Sciatic nerve (tissue), 2 donors: ENCODE measurements around the gene LDB2. TPM values are rescaled to one million over a fixed set of nuclear protein-coding genes. Genes with fewer than 3 reads are reported as not detected.
"Not testable (repeated sequence)": the region's sequence is repeated elsewhere in the genome, so short reads cannot be mapped to it uniquely, and the experiment has no call there.

Experiments used
- ATAC-seq: fragments of 200-7000 bp; cut with Tn5 transposase; one replicate; pipeline ENCODE4 v1.9.1; 2020; ENCODE audit warnings: mild to moderate bottlenecking, moderate library complexity
- DNase-seq: peaks from one replicate; pipeline ENCODE4 v3.0.0-alpha.2; 2020; ENCODE audit warnings: low spot score
- intact Hi-C: fragments of 100-400 bp; cut with DNase I; formaldehyde crosslinking; loops from one replicate; pipeline ENCODE4 v1.14.2; 2022
- total RNA-seq: library from RNA; stranded (reverse); fragmentation: NEBNext Ultra II Directional; extraction: Animal tissue kit (Norgen Biotek cat#: 25700); gene quantifications from one replicate; pipeline ENCODE4 v1.2.1, GENCODE V29; 2021
- donor health status: DM: no; HTN: no; CAD: no.
- donor health status: DM: no; HTN: no; CAD: no.

Gene LDB2
- total RNA-seq, 1 donor from 2014 or later = 104 TPM

DNA sequence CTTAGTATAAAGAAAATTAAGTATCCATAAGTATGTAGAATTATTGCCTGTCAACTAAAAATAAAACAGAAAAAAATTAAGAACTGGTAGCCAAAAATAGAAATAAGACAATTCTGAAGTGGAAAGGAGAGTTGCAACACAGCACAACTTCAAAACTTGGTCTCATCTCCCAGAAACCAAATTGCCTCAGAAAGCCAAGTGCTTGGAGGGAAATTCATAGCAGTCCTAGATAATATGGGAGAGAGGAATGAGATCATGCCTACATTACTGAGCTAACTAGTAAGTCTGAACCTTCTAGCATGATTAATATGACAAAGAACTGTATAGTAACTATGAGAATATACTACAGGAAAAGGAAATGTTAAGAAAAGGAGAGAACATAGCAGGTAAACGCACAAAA is 256.5 kb downstream of the LDB2 start:
- intact Hi-C loops = no loop called here
- DNase-seq = no peak
- peak; percentile 80 for ATAC-seq

DNA sequence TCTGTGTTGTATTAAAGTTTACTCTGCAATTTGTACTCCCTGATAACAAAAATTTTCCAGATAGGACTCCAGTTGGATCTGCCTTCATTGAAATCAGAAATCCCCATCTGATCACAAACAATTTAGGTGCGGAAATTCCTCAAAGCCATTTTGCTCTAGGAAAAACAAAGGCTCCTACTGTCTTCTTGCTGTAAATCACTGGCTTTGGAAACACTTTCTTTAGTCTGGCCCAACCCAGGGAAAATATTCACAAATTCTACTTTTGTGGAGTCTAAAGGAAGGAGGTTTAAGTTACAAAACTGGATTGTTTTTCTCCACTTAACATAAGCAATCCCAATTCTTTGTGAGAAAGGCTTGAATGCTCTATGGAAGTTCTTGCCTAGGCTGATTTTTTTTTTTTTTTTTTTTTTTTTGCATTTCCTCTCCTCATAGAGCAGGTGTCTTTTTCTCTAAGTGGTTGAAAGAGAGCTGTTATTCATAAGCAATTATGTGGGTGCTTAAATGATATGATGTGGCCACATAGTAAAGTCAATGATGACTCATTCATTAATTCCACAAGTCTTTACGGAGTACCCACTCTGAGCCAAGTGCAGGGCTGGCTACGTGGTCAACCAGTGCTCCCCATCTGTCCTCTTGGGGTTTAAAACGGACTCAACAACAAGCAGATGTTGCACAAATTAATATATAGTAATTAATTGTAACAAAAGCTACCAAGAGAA is 261.4 kb downstream of the LDB2 start:
- DNase-seq (no peak), ATAC-seq (peak; percentile 76)
- intact Hi-C loops = no loop called here

DNA sequence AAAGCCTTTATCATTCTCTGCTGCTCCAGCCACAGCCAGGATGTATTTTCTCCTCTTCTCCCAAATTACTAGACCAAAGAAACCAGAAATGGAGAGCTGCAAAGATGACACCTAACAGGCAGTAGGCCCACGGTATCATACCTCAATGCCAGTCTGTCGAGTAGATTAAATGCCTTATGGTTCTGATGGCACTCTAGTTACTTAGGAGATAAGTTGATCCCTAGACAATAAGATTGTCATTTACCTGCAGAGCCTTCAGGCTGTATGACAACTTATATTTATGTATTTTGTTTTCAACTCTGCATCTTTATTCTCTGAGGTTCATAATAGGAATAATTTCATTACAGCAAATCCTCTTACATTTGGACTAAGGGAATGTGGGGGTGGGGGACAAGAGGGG is 262.1 kb downstream of the LDB2 start:
- no peak for ATAC-seq
- intact Hi-C loops = no loop called here
- no peak for DNase-seq

DNA sequence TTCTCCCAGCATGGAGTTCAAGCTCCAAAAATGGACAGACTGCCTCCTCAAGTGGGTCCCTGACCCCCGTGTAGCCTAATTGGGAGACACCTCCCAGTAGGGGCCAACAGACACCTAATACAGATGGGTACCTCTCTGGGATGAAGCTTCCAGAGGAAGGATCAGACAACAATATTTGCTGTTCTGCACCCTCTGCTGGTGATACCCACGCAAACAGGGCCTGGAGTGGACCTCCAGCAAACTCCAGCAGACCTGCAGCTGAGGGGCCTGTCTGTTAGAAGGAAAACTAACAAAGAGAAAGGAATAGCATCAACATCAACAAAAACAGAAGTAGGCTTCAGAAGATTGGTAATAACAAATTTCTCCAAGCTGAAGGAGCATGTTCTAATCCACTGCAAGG is 269.2 kb downstream of the LDB2 start:
- ATAC-seq, intact Hi-C loops, DNase-seq: not testable (repeated sequence)

DNA sequence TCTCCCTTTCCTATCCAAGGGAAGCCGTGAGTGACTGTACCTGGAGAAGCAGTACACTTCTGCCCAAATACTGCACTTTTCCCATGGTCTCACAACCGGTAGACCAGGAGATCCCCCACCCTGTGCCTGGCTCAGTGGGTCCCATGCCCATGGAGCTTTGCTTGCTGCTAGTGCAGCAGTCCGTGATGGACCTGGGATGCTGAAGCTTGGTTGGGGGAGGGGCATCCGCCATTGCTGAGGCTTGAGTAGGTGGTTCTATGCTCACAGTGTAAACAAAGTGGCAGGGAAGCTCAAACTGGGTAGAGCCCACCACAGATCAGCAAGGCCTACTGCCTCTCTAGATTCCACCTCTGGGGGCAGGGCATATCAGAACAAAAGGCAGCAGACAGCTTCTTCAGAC is 269.6 kb downstream of the LDB2 start:
- DNase-seq, intact Hi-C loops, ATAC-seq: not testable (repeated sequence)

DNA sequence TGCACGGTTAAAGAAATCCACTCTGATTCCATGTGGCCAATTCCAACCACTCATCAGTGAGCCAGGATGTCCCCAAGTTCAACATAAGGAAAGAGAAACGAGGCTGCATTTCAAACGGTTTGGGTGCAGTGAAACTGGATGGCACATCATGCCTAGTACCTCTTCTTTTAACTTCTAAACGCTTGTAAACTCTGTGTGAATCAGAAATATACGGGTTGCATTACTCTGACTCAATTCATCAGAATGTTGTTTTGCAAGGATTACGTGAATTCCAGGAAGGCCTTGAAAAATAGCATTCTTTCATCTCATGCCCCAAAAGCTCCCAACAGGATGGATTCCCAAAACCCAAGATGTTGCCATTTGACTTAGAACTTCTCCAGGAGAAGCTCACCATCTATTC is 270.4 kb downstream of the LDB2 start:
- ATAC-seq = peak; percentile 83
- DNase-seq = no peak
- intact Hi-C loops = no loop called here

DNA sequence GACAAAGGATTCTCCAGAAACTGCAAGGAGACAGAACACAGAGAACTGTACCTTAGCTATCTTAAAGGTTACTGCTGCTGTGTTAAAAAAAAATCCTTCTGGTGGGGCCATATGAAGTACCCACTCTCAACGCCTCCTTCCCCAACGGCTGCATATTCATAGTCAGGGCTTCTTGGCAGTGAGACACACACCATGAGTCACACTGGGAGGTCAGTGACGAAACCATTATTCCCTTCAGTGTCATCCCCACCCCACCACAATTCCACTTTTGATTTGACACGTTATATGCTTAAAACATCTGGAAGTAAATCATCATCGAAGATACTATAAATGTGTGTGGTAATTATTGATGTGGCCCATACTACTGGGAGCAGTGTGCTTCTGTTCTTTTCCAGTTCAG is 271.5 kb downstream of the LDB2 start:
- intact Hi-C loops = no loop called here
- peak; percentile 96 for ATAC-seq

DNA sequence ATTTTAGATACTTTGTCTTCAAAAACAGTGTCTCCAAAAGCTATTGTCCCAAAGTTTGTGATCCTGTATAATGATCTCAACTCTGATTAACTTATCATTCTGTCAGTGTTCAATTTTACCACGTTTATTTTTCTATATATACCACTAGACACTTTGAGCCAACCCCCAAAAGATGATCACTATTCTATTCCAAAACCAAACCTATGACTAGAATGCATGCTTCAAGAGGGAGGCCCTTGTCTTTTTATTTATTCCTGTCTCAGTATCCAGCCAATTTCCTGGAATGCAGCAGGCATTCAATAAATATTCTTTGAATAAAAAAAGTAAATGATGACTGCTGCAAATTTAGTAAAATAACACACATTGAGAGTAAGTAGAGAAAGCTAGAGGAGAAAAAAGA is 275.6 kb downstream of the LDB2 start:
- no peak for DNase-seq
- intact Hi-C loops = no loop called here
- ATAC-seq = no peak

More for the DNA sequence above, 271.5 kb downstream of the LDB2 start:
- DNase-seq = no peak

DNA sequence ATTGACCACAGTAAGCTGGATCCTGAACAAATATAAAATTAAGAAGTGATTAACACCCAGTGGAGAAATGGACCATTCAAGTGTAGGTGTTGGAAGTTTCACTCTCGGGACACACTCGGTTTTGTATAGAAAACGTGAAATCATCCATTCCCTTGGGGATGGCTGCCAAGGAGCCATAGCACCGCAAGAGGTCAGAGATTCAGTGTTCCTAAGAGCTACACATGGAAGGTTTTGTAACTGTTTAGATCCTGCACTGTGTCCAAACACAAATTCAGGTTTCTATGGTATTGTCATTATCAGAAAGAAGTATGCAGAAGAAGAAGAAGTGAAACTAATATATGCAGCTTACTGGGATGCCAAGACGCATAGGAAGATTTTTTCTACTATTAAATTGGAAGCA is 281.0 kb downstream of the LDB2 start:
- ATAC-seq = peak; percentile 62
- intact Hi-C loops = no loop called here
- DNase-seq = no peak

DNA sequence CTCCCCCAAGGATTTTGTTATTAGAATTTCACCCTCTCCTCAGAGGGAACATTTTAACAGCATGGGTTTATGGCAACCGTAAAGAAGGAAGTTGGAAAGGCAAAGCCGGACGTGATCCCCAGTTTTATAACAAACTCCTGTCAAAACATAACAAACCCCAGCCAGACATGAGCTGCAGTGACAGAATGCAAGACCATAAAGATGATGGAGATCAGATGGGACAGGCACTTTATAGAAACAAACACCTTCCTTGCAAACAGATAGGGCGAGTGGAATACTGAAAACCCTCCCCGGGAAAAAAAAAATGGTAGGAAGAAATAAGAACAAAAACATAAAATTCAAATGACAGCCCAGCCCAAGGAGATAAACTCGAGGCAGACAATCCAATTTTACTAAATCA is 281.4 kb downstream of the LDB2 start:
- ATAC-seq (no peak), DNase-seq (no peak)
- intact Hi-C loops = no loop called here

DNA sequence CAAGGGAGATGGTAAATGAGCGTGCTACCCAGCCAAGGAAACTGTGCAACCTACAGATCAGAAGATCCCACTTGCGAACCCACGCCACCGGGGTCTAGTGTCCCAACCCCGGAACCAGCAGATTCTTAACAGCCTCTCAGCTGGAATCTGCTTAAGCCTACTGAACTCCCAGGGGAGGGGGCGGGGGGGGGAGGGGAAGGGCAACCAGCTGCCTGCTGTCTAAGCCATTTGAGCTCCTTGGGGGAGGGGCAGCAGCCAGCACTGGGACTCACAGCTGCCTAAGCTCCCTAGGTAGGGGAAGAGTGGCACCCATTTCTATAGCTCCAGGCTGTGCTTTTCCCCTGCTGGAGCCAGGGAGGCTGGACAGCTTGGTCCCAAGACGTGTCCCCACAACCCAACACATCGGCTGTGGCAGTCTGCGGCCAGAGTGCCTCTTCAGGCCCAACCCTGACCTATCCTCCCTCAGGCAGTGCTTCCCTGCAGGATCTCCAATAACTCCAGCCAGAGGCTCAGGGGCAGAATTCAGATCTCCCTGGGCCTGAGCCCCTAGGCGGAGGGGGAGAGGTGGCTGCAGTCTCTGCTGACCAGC is 289.2 kb downstream of the LDB2 start:
- DNase-seq (no peak), ATAC-seq (peak; percentile 18)
- intact Hi-C loops = no loop called here

DNA sequence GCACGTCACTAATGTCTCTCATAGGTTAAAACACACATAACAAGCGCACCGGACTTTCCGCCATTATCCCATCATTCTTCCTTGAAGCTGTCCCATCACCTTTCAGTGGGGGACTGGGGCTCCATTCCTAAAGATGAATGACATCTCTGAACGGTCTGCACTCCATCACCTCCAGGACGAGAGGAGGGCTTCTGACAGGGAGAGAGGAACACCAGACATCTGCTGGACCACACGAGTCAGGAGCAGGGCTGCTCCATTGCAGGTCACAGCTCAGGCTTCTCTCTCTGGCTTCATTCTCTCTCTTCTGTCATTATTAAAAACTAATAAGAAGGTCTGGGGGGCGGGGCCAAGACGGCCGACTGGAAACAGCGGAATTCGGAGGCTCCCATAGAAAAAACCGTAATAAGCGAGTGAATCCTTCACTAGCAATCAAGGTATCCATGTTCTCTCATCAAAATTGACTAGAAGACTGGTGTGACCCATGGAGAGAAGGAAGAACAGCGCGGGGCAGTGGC is 289.8 kb downstream of the LDB2 start:
- peak; percentile 55 for ATAC-seq
- intact Hi-C loops = no loop called here
- no peak for DNase-seq

DNA sequence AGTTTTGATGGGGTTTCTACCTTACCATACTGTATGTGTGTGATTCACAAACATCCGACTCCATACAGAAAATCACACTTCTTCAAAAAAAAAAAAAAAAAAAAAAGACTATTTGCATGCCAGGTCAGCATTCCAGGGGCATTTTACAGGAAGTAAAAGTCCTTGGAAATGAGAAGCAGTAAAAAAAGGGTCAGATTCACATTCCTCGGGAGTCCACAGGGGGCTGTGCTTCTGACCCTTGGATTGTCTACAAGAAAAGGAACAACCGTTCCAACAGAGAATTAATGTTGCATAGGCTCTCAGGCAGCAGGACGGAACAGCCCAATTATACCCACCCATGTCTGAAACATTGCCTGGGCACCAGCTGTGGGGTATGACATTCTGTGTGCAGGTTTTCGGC is 290.3 kb downstream of the LDB2 start:
- intact Hi-C loops = no loop called here
- DNase-seq = no peak
- ATAC-seq = peak; percentile 88

DNA sequence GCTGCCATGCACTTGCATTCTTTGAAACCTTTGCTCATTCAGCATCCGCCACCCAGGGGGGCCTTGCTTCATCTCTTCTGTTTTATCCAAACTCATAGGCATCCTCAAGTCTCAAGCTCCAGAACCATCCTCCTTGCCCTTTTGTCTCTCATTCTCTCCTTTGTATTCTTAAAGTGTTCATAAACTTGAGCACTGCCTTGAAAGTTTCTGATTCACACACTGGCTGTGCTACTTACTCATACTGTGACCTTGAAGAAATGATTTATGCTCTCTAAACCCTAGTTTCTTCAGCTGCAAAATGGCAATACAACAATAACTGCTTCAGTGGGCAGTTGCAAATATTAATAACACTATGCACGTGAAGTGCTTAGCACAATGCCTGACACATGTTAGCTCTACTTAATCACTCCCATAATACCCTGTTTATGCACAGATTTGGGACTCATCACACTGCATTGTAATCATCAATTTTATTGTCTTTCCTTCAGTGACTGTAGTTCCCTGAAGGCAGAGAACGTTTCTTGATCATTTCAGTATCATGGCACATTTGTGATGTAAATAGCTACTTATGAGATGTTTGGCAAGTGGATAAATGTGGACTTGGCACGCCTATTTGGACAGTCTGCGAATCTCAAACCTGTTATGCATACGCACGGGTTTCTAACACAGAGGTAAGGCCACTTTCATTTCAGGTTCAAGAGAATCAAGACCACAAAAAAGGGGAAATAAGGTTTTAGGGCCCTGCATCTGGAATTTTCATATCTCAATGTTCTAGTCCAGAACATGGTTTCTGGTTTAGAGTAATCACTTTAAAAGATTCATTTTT is 291.0 kb downstream of the LDB2 start:
- DNase-seq (no peak), ATAC-seq (no peak)
- intact Hi-C loops = no loop called here

DNA sequence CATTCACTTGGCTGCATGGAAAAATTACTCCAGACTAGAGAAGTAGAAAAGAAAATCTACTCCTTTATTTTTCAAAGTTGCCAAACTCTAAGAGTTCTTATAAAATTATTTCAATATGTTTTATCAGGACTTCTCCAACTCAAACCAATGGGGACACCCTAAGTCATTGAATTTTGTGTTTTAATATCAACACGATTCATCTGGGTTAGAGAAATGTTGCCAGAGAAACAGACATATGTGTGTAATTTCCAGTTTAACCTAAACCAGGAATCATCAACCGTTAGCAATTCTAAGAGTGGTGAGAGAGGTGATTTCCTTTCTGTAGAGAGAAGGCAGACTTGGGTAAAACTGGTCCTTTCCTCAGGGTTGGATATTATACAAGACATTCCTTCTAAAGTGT is 291.8 kb downstream of the LDB2 start:
- ATAC-seq (no peak), DNase-seq (no peak)
- intact Hi-C loops = no loop called here

DNA sequence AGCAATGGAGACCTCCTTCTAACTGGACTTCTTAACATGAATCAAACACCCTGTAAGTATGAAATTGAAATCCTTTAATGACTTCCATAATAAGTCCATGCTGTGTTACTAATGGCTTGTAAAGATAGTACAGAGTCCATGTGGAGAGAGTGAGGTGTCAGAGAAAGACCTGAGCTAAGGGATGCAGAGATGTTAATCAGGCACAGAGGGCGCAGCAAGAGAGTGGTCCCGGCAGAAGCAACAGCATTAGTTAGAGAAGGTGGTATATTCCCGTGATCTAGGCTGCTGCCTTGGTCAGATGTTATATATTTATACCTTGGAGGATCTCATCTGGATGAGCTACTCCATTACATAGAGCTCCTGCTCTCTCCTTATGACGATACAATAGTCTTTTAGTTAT is 295.3 kb downstream of the LDB2 start:
- intact Hi-C loops = no loop called here
- ATAC-seq (no peak), DNase-seq (no peak)

DNA sequence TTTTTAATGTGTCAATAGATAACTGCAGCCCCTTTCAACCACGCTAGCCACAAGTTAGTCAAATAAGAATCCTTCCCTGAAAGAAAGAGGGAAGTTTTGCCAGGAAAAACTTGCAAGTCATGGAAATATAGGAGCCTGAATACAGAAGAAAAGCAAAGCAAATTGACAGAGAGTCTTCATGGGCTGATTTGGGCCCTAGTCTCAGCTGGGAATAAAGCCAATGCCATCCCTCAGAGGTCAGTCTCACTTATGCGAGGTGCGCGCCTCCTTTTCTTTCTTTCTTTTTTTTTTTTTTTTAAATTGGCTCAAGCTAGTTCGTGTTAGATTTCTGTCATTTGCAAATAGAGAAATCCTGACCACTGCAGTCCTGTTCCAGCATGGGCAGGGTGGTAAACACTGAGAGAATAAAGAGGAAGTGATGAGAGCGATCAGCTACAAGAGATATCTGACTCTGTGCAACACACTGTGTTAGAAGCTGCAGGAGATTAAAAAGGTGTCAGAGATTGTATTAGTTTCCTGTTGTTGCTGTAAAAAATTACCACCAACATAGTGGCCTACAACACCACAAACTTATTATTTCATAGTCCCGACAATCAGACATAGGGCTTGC is 299.7 kb downstream of the LDB2 start:
- peak; percentile 48 for ATAC-seq
- no peak for DNase-seq
- intact Hi-C loops = no loop called here

DNA sequence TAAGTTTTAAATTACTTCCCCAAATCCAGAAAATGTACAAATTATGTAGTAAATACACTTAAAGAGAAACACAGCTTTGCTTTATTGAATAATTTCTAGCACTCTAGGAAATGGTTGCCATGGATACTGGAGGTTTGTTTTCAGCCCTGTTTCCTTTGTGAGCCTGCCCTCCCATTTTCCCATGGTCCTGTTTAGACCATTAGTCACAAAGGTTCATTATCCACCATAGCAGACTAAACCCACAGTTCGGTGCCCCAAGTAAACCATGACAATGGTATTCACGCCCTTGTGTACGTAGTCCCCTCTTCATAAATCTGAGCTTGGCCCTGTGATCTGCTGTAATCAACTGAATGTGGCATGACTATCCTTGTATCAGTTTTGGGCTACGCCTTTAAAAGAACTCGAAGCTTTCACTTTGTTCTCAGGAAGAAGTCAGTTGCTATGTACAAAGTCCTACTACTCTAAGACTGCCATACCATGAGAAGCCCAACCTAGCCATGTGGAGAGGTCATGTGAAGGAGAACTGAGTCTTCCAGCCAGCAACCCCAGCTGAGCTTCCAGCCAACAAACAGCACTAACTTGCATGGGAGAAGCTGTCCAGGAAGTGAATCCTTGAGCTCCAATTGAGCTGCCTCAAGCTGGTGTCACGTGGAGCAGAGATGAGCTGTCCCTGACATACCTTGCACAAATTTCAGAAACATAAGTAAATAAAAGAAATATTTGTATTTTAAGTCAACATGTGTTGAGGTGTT is 300.4 kb downstream of the LDB2 start:
- ATAC-seq = peak; percentile 63
- DNase-seq = no peak

DNA sequence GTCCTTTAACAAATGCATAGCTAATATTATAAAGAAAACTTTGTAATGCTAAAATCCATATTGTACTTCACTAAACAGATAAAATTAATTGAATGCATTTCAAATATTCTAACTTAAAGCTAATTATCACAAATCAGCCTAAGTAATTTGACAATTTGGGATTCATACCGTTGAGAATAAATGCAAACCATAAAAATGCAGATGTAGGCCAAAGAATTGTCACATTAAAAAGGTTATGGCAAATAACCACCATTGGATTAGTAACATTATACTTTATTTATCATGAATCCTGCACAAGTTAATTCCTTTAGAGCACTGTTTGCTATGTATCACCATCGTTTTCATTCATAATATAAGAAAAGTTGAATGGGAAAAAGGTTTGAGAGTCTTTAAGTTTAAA is 301.0 kb downstream of the LDB2 start:
- no peak for DNase-seq
- no peak for ATAC-seq
- intact Hi-C loops = no loop called here

More for the DNA sequence above, 300.4 kb downstream of the LDB2 start:
- intact Hi-C loops = no loop called here
